Natural killer cell treated with Interleukin-12 subunit alpha and Interleukin-12 subunit beta and Interleukin-15 and Interleukin-18, amount 100 ng/mL, for 72 hours (primary cell): ENCODE data around the gene UBAC1. TPM values are rescaled to one million over a fixed set of nuclear protein-coding genes. Genes with fewer than 3 reads are reported as not detected.

ENCODE experiments used
- ATAC-seq, 2 donors: fragments of 150-1000 bp; cut with Tn5 transposase in 1 of 2; sonication (Bioruptor Pico), chemical (Tn5 transposase) in 1 of 2; 2 replicates each; pipeline ENCODE4 v1.10.0; 2021
- DNase-seq: peaks from one replicate; pipeline ENCODE4 v3.0.0; 2022; ENCODE audit warnings: low spot score
- H3K27ac Mint-ChIP-seq, 2 donors: 1 replicate in 1 of 2; 2 replicates in 1 of 2; pipeline ENCODE4 v1.8.0; 2022; ENCODE audit warnings: mixed read lengths in 2 of 2, mild to moderate bottlenecking in 1 of 2, moderate library complexity in 1 of 2
- H3K27me3 Mint-ChIP-seq, 2 donors: 1 replicate in 1 of 2; 2 replicates in 1 of 2; pipeline ENCODE4 v1.8.0; 2022; ENCODE audit warnings: mixed read lengths in 2 of 2
- H3K36me3 Mint-ChIP-seq: one replicate; pipeline ENCODE4 v1.8.0; 2022; ENCODE audit warnings: mixed read lengths
- H3K4me1 Mint-ChIP-seq, 2 donors: 1 replicate in 1 of 2; 2 replicates in 1 of 2; pipeline ENCODE4 v1.8.0; 2022; ENCODE audit warnings: low read depth in 2 of 2, mixed read lengths in 2 of 2, mild to moderate bottlenecking in 1 of 2
- H3K4me3 Mint-ChIP-seq: one replicate; pipeline ENCODE4 v1.8.0; 2022; ENCODE audit warnings: mixed read lengths
- H3K9me3 Mint-ChIP-seq: 2 replicates; pipeline ENCODE4 v1.8.0; 2022; ENCODE audit warnings: mixed read lengths
- total RNA-seq, 2 donors: library from RNA; stranded (reverse); gene quantifications; one replicate each; pipeline ENCODE4 v1.2.3, GENCODE V29; 2022

The UBAC1 gene
- total RNA-seq, 2 donors from 2014 or later: 28.9 to 42.4 TPM

GRCh38 chr9:135978642-135979546, 17.7 kb upstream of the UBAC1 start:
- no peaks in the 10 kb centered on the region for H3K9me3 Mint-ChIP-seq
- no peaks in the 10 kb centered on the region for H3K4me1 Mint-ChIP-seq
- peaks cover 0 to 2% of the 10 kb centered on the region in 2 donors for H3K27me3 Mint-ChIP-seq
- H3K27ac Mint-ChIP-seq: no peak overlapping the region
- no peaks in the 10 kb centered on the region for H3K36me3 Mint-ChIP-seq
- no peak overlapping the region for H3K4me3 Mint-ChIP-seq
- ATAC-seq: peak; percentile 29 to 37
- DNase-seq: no peak

DNA sequence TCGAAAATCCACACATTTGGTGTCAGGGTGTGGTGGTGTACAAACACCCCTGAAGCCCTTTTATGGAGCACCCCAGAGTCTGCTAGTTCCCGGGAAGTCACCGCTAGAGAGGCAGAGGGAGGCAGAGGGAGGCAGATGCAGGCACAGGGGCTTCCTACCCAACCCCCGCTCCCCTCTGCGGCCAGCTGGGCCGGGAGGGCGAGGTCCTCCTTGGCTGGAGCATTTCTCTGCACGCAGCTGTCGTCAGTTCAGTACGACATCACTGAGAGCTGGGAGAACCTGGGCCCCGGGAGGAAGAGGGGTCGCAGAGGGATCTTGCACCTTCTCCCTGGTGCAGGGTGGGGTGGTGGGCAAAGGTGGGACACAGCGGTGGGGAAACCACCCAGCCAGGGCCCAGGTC, 15.8 kb upstream of the UBAC1 start:
- Mint-ChIP-seq H3K27me3 (peaks cover 0 to 2% of the 10 kb centered on the region in 2 donors), H3K27ac (no peak overlapping the region), H3K9me3 (no peaks in the 10 kb centered on the region), H3K36me3 (no peaks in the 10 kb centered on the region), H3K4me1 (peaks cover 0 to 4% of the 10 kb centered on the region in 2 donors), H3K4me3 (no peak overlapping the region)
- DNase-seq (no peak), ATAC-seq (no peak)

- Mint-ChIP-seq H3K36me3 (no peaks in the 10 kb centered on the region), H3K4me1 (peaks cover 0 to 4% of the 10 kb centered on the region in 2 donors), H3K27ac (no peak overlapping the region), H3K9me3 (no peaks in the 10 kb centered on the region), H3K27me3 (peaks cover 0 to 2% of the 10 kb centered on the region in 2 donors), H3K4me3 (no peak overlapping the region)
- no peak for DNase-seq
- no peak for ATAC-seq
Observed at GRCh38 chr9:135976531-135976930, 15.4 kb upstream of the UBAC1 start.

DNA sequence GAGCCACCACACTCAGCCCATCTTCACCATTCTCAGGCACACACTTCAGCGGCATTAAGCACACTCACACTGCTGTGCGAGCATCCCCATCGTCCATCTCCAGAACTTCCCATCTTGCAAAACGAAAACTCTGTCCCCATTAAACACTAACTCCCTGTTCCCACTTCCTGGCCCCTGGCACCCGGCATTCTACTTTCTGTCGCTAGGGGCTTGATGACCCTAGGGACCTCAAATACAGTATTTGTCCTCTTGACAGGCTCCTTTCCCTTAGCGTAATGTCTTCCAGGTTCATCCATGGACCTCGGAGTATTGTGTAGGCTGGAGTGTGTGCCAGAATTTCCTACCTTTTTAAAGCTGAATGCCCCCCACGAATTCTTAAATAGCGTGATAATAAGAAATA, 14.7 kb upstream of the UBAC1 start:
- Mint-ChIP-seq H3K36me3 (no peaks in the 10 kb centered on the region), H3K27ac (no peak overlapping the region), H3K4me1 (peaks cover 0 to 4% of the 10 kb centered on the region in 2 donors), H3K4me3 (no peak overlapping the region), H3K9me3 (no peaks in the 10 kb centered on the region), H3K27me3 (peaks cover 0 to 2% of the 10 kb centered on the region in 2 donors)
- ATAC-seq (no peak), DNase-seq (no peak)

DNA sequence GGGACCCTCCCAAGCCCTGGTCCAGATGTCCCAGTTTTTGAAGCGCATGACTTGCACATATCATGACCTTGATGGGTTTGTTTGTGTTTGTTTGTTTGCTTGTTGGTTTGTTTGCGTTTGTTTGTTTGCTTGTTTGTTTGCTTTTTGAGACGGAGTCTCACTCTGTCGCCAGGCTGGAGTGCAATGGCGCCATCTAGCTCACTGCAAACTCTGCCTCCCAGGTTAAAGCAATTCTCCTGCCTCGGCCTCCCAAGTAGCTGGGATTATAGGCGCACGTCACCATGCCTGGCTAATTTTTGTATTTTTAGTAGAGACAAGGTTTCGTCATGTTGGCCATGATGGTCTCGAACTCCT, 13.0 kb upstream of the UBAC1 start:
- no peaks in the 10 kb centered on the region for H3K36me3 Mint-ChIP-seq
- no peak for DNase-seq

GRCh38 chr9:135973277-135974219, 12.4 kb upstream of the UBAC1 start:
- H3K27ac Mint-ChIP-seq: no peak overlapping the region

More for the DNA sequence above, 13.0 kb upstream of the UBAC1 start:
- H3K9me3 Mint-ChIP-seq: no peaks in the 10 kb centered on the region
- H3K4me1 Mint-ChIP-seq: peaks cover 0 to 4% of the 10 kb centered on the region in 2 donors
- H3K4me3 Mint-ChIP-seq: no peak overlapping the region
- H3K27me3 Mint-ChIP-seq: peaks cover 0 to 2% of the 10 kb centered on the region in 2 donors
- no peak for ATAC-seq
- H3K27ac Mint-ChIP-seq: no peak overlapping the region

GRCh38 chr9:135971892-135972291, 10.7 kb upstream of the UBAC1 start:
- Mint-ChIP-seq H3K27me3 (peaks cover 0 to 2% of the 10 kb centered on the region in 2 donors), H3K27ac (no peak overlapping the region), H3K4me3 (no peak overlapping the region), H3K36me3 (no peaks in the 10 kb centered on the region), H3K4me1 (peaks cover 8 to 12% of the 10 kb centered on the region in 2 donors), H3K9me3 (no peaks in the 10 kb centered on the region)
- DNase-seq: no peak
- no peak for ATAC-seq

More at GRCh38 chr9:135973277-135974219, 12.4 kb upstream of the UBAC1 start:
- Mint-ChIP-seq H3K36me3 (no peaks in the 10 kb centered on the region), H3K4me3 (no peak overlapping the region), H3K4me1 (peaks cover 0 to 4% of the 10 kb centered on the region in 2 donors), H3K27me3 (no peaks in the 10 kb centered on the region), H3K9me3 (no peaks in the 10 kb centered on the region)
- DNase-seq (no peak), ATAC-seq (peak in 1 of 2 donors; percentile 44)

GRCh38 chr9:135971111-135971766, 10.1 kb upstream of the UBAC1 start:
- H3K9me3 Mint-ChIP-seq: no peaks in the 10 kb centered on the region

GRCh38 chr9:135970128-135970815, 9.1 kb upstream of the UBAC1 start:
- Mint-ChIP-seq H3K9me3 (no peaks in the 10 kb centered on the region), H3K27me3 (peaks cover 0 to 4% of the 10 kb centered on the region in 2 donors), H3K36me3 (no peaks in the 10 kb centered on the region), H3K4me1 (peaks cover 8 to 12% of the 10 kb centered on the region in 2 donors), H3K4me3 (no peak overlapping the region), H3K27ac (no peak overlapping the region)
- DNase-seq (no peak), ATAC-seq (no peak)

More at GRCh38 chr9:135971111-135971766, 10.1 kb upstream of the UBAC1 start:
- no peak for DNase-seq
- Mint-ChIP-seq H3K36me3 (no peaks in the 10 kb centered on the region), H3K4me3 (no peak overlapping the region), H3K27ac (no peak overlapping the region), H3K27me3 (peaks cover 0 to 2% of the 10 kb centered on the region in 2 donors), H3K4me1 (peaks cover 8 to 12% of the 10 kb centered on the region in 2 donors)
- ATAC-seq: no peak

DNA sequence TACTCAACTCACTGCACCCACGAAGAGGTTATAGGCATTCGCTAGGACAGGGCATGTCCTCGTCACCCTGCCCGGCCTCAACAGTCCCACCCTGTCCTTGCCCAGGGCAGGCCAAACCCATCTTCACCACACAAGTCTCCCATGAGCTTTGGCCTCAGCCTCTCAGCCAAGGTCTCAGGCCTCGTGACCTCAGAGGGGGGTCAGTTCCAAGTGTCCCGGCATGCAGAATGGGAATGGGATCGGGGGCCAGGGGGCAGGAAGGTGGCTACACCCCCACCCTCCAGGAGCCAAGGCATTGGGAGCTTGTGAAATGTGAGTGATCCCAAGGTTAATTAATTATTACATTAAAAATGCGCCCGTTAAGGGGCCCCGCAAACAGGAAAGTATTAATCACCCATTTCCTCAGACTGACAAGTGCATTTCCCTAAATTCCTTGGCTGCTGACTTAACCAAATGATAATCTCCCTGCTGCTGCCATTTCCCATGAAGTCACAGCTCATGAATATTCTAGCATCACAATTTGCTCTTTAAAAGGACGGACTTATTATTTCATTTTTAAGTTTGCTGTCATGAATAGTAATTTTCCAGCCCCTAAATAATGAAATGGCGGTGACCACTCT, 8.0 kb upstream of the UBAC1 start:
- no peaks in the 10 kb centered on the region for H3K36me3 Mint-ChIP-seq
- ATAC-seq: no peak
- no peak for DNase-seq

GRCh38 chr9:135968601-135969000, 7.4 kb upstream of the UBAC1 start:
- ATAC-seq (no peak), DNase-seq (no peak)
- Mint-ChIP-seq H3K4me3 (no peak overlapping the region), H3K27me3 (peaks cover 0 to 7% of the 10 kb centered on the region in 2 donors), H3K4me1 (peaks cover 8 to 12% of the 10 kb centered on the region in 2 donors), H3K36me3 (no peaks in the 10 kb centered on the region), H3K9me3 (no peaks in the 10 kb centered on the region), H3K27ac (no peak overlapping the region)

More for the DNA sequence above, 8.0 kb upstream of the UBAC1 start:
- Mint-ChIP-seq H3K9me3 (no peaks in the 10 kb centered on the region), H3K27ac (no peak overlapping the region), H3K4me1 (peaks cover 8 to 12% of the 10 kb centered on the region in 2 donors), H3K4me3 (no peak overlapping the region), H3K27me3 (peaks cover 0 to 4% of the 10 kb centered on the region in 2 donors)

GRCh38 chr9:135968083-135968476, 6.9 kb upstream of the UBAC1 start:
- DNase-seq: no peak
- no peaks in the 10 kb centered on the region for H3K9me3 Mint-ChIP-seq
- peak overlapping the region in 1 of 2 donors; percentile 44 for H3K27ac Mint-ChIP-seq
- no peak for ATAC-seq
- H3K4me3 Mint-ChIP-seq: no peak overlapping the region
- H3K36me3 Mint-ChIP-seq: no peaks in the 10 kb centered on the region
- H3K27me3 Mint-ChIP-seq: peaks cover 0 to 7% of the 10 kb centered on the region in 2 donors
- peaks cover 8 to 10% of the 10 kb centered on the region in 2 donors for H3K4me1 Mint-ChIP-seq
